Measurements from ENCODE around the gene TRIM65.

- TF ChIP-seq CTCF (IDR thresholded peaks at IDR 0.05) (no peak), ZFX (IDR thresholded peaks at IDR 0.05; ENCODE audit: borderline replicate concordance) (no peak)
Observed at GRCh38 chr17:75920045-75920560, 23.4 kb upstream of the TRIM65 start.

All from 22Rv1 (cell line).